Testis (tissue), 2 donors: ENCODE data around the gene H6PD.

Source experiments
- CTCF ChIP-seq, 3 experiments: fragments of 450-650 bp in 2 of 3; fragments of 200-600 bp in 1 of 3; sonication (generic) in 1 of 3; IDR thresholded peaks; one replicate each; pipeline ENCODE4 v1.5.1; 2016 to 2019; ENCODE audit warnings: antibody characterized with exemption in 3 of 3, mild to moderate bottlenecking in 2 of 3, moderate library complexity in 1 of 3
- POLR2A ChIP-seq: fragments of 450-650 bp; IDR thresholded peaks from one replicate; pipeline ENCODE4 v1.6.1; 2017; ENCODE audit warnings: antibody characterized with exemption, mild to moderate bottlenecking, moderate library complexity

- no peak for TF ChIP-seq CTCF (IDR thresholded peaks at IDR 0.05)
- TF ChIP-seq POLR2A, result no peak
Observed at GRCh38 chr1:9245230-9245619, 10.7 kb downstream of the H6PD start.
